ENCODE results near the gene RBM27.
"Not testable (repeated sequence)": the region's sequence is repeated elsewhere in the genome, so short reads cannot be mapped to it uniquely, and the experiment has no call there.

Gene RBM27

DNA sequence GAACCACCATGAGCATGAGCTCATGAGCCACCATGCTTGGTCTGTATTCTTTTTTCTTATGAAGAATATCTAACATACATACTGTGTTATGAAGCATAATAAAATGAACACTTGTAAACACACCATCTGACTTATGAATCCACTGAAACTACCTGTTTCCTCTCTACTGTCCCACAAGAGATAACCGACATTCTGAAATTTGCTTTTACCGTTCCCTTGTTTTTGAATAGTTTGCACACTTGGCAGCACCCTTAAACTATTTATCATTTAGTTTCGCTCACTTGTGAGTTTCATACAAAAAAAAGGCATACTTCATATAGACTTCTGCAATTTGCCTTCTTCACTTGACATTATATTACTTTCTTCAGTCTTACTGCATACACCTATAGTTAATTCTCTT, 29.8 kb upstream of the RBM27 start:
- no peak overlapping the region for H3K4me3 ChIP-seq (ENCODE audit: low read depth, low read length)
- CTCF ChIA-PET: interaction anchor here (0.9 to 1.5 kb wide), 3 partner anchors 8 to 43 kb away, joined by 3 to 6 read pairs (median 4); no protein-coding TSS in a partner anchor
- no peak for DNase-seq (ENCODE audit: low read depth, low spot score)
- TF ChIP-seq, protein P1, sequence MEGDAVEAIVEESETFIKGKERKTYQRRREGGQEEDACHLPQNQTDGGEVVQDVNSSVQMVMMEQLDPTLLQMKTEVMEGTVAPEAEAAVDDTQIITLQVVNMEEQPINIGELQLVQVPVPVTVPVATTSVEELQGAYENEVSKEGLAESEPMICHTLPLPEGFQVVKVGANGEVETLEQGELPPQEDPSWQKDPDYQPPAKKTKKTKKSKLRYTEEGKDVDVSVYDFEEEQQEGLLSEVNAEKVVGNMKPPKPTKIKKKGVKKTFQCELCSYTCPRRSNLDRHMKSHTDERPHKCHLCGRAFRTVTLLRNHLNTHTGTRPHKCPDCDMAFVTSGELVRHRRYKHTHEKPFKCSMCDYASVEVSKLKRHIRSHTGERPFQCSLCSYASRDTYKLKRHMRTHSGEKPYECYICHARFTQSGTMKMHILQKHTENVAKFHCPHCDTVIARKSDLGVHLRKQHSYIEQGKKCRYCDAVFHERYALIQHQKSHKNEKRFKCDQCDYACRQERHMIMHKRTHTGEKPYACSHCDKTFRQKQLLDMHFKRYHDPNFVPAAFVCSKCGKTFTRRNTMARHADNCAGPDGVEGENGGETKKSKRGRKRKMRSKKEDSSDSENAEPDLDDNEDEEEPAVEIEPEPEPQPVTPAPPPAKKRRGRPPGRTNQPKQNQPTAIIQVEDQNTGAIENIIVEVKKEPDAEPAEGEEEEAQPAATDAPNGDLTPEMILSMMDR (IDR thresholded peaks at IDR 0.05; ENCODE audit: insufficient read depth, low read length, missing control alignments): no peak
- POLR2A ChIA-PET: no interaction called here

DNA sequence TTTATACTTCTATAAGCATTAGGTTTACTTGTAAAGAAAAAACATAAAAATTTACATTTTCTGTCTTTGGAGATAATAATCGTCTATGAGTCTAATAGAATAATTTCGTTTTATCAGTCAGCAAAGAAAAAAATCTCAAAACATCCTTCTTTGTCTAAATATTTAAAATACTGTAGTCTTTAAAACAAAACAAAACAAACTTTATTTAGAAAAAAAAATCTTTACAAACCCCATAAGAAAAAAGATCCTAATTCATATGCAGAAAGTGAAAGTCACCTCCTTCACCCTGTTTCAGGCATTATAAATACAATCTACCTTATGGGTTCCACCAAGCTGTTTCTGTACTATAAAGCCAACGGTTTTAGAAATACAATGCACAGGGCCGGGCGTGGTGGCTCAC, 26.6 kb upstream of the RBM27 start:
- ChIA-PET CTCF (interaction anchor here (1.0 to 1.1 kb wide), 2 partner anchors 13 to 251 kb away, joined by 3 read pairs; no protein-coding TSS in a partner anchor), POLR2A (no interaction called here)
- TF ChIP-seq, protein P1 (IDR thresholded peaks at IDR 0.05; ENCODE audit: insufficient read depth, low read length, missing control alignments): no peak

DNA sequence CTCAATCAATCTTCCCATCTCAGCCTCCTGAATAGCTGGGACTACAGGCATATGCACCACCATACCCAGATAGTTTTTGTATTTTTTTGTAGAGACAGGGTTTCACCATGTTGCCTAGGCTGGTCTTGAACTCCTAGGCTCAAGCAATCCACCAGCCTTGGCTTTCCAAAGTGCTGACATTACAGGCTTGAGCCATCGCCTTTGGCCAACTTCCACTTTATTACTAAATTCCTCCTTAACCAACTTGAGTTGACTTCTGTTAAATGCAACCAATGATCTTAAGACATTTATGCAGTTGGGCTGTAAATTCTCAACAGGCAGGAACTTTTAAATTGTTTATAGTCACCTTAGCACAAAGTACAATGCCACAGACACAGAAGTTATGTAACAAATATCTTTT, 23.7 kb upstream of the RBM27 start:
- no peak overlapping the region for H3K4me3 ChIP-seq (ENCODE audit: low read depth, low read length)
- ChIA-PET CTCF (no interaction called here), POLR2A (no interaction called here)
- no peak for DNase-seq (ENCODE audit: low read depth, low spot score)
- TF ChIP-seq, protein P1 (IDR thresholded peaks at IDR 0.05; ENCODE audit: insufficient read depth, low read length, missing control alignments): no peak

More for the DNA sequence above, 26.6 kb upstream of the RBM27 start:
- DNase-seq (ENCODE audit: low read depth, low spot score): no peak
- no peak overlapping the region for H3K4me3 ChIP-seq (ENCODE audit: low read depth, low read length)

DNA sequence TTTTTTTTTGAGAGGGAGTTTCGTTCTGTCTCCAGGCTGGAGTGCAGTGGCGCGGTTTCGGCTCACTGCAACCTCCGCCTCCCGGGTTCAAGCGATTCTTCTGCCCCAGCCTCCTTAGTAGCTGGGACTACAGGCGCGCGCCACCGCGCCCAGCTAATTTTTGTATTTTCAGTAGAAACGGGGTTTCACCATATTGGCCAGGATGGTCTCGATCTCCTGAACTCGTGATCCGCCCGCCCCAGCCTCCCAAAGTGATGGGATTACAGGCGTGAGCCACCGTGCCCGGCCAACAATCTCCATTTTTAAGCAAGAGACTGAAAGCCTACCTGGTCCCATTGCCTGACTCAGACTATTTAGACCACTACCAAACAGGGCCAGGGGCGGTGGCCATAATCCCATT, 20.0 kb upstream of the RBM27 start:
- POLR2A ChIA-PET: interaction anchor here (0.9 kb wide), 1 partner anchor 20 kb away, joined by 3 read pairs; the partner anchor contains the start of gene RBM27
- H3K4me3 ChIP-seq (ENCODE audit: low read depth, low read length); CTCF ChIA-PET; DNase-seq (ENCODE audit: low read depth, low spot score): not testable (repeated sequence)

DNA sequence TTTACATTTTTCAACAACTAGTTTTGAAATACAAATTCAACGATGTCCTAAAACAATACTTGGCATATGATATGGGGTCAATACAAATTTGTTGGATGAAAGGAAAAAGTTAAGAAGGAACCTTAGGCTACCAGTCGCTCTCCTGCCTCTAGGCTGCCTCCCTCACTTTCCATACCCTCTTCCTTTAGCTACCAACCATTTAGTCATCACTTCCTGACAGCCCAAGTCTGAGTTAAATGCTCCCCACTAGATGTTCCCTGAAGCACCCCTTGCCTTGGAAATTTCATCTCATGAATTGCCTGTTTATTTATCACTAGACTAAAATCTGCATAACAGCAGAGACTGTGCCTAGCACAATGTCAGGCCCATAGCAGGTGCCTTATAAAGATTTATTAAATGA, 18.2 kb upstream of the RBM27 start:
- H3K4me3 ChIP-seq (ENCODE audit: low read depth, low read length): no peak overlapping the region
- CTCF ChIA-PET: interaction anchor here (0.6 kb wide), 1 partner anchor 27 kb away, joined by 3 read pairs; no protein-coding TSS in a partner anchor
- DNase-seq (ENCODE audit: low read depth, low spot score): no peak
- TF ChIP-seq, protein P1 (IDR thresholded peaks at IDR 0.05; ENCODE audit: insufficient read depth, low read length, missing control alignments): no peak
- POLR2A ChIA-PET: no interaction called here

DNA sequence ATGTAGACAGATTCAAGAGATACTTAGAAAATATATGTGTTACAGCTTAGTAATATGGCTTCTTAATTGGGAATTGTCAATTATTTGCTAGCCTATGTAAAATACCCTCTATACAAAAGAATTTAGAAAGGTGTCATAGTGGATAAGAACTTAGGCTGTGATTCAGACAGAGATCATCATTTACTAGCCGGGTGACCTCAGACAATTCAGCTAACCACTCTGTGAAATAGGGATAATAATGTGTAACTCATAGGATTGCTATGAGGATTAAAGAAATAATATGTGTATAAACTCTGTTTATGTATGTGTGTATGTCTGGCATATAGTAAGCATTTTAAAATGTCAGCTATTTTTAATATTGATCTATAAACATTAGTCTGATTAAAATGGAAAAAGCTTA, 15.0 kb upstream of the RBM27 start:
- TF ChIP-seq, protein P1 (IDR thresholded peaks at IDR 0.05; ENCODE audit: insufficient read depth, low read length, missing control alignments): no peak
- no peak for DNase-seq (ENCODE audit: low read depth, low spot score)

DNA sequence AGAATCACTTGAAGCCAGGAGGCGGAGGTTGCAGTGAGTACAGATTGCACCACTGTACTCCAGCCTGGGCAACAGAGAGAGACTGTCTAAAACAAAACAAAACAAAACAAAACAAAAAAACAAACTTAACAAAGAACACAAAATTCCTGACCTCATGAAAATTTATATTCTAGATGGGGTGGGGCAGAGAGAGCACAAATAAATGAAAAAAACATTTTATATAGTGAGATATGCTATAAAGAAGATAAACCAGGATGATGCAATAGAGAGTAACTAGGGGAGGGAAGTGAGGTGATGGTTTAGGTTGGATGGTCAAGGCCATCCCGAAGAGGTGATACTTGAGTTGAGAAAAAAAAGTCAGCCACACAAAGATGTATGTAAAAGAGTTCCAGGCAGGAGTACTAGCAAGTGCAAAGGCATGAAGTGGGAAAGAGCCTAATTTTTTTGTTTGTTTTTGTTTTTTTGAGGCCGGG, 10.8 kb upstream of the RBM27 start:
- ChIA-PET POLR2A (no interaction called here), CTCF (no interaction called here)
- no peak overlapping the region for H3K4me3 ChIP-seq (ENCODE audit: low read depth, low read length)
- no peak for DNase-seq (ENCODE audit: low read depth, low spot score)
- TF ChIP-seq, protein P1 (IDR thresholded peaks at IDR 0.05; ENCODE audit: insufficient read depth, low read length, missing control alignments): no peak

More for the DNA sequence above, 15.0 kb upstream of the RBM27 start:
- no peak overlapping the region for H3K4me3 ChIP-seq (ENCODE audit: low read depth, low read length)
- ChIA-PET CTCF (no interaction called here), POLR2A (interaction anchor here (0.6 to 1.5 kb wide), 2 partner anchors 15 to 48 kb away, joined by 6 read pairs; partner anchors contain the start of gene RBM27)
